D341Med (cell line): Measurements from ENCODE around the gene SPDL1.
A peak's percentile ranks its signal among the peaks of the same experiment; 100 is the strongest.
"Not testable (repeated sequence)": the region's sequence is repeated elsewhere in the genome, so short reads cannot be mapped to it uniquely, and the experiment has no call there.

Source experiments
- DNase-seq: peaks from one replicate; pipeline ENCODE4 v3.0.0; 2012; ENCODE audit warnings: low spot score

The SPDL1 gene

DNA sequence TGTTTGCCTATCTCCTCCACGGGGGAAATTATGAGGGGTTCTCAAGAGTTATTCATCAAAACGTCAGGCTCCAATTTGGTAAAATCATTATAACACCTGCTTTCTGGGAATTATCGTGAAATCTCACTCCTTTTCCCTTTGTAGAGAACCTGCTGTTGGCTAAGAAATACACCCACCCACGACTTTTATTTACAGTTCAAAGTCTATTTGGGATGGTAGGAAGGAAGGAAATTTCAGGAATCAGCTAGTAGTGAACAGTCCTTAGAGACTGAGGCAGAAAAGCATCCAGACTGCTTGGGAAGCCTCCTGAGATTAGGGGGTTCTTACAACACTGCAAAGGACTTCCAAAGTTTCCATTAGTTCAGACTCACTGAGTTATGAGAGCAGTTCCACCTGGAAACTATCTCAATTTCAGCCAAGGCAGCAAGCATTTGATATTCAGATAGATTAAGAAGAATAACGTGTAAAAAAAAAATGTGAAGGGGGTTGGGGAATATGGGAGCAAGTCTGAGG is 9.4 kb upstream of the SPDL1 start:
- DNase-seq: no peak

DNA sequence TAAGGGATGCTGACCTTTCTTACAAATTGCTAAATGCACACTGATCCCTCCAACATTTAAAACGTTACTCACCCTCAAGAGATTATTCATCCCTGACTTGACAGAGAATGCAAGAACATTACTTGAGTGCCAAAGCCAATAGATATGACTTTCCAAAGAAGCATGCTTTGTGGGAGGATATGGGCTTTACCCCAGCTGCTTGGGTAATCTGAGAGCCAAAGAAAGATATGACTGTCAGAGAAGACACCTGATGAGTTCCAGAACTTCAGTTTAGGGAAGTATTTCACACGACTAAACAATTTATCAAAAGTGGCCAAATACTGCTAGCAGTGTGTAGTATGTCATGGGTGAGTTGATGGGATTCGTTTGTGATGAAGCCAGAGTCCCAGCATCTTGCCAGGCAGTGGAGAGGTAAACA is 7.4 kb upstream of the SPDL1 start:
- DNase-seq: no peak

DNA sequence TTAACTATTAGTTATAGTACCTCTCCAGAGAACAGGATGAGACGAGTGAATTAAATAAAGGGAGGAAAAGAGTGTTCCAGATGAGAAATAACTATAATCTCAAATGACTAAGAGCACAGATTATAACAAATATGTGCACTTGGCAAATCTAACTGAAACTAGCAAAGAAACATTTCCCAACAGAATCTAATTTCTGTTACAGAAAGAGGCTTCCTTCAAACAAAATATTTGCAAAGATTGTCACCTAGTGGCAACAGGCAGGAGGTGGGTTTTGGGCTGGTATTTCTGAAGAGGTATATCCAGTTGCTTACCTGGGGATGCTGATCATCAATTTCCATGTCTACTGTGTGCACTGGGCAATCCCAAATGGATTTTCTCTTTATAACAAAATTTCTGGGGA is 5.6 kb upstream of the SPDL1 start:
- no peak for DNase-seq

DNA sequence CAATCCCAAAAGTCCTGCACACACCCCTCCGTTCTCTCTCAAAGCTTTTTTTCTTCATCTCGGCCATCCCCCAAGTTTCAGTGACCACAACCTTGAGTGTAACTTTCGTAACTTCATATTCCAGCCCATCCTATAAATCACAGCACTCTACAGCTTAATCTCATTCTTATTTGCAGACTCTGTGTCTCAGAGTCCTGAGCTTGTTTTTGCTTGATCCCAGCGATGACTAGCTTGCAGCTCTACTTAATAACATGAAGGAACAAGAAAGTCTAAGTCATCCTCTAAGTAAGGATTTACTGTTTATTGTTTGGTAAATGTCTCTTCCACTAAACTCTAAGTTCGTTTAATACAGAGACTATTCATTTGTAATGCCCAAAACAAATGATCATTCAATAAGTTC is 2.6 kb upstream of the SPDL1 start:
- DNase-seq: no peak

DNA sequence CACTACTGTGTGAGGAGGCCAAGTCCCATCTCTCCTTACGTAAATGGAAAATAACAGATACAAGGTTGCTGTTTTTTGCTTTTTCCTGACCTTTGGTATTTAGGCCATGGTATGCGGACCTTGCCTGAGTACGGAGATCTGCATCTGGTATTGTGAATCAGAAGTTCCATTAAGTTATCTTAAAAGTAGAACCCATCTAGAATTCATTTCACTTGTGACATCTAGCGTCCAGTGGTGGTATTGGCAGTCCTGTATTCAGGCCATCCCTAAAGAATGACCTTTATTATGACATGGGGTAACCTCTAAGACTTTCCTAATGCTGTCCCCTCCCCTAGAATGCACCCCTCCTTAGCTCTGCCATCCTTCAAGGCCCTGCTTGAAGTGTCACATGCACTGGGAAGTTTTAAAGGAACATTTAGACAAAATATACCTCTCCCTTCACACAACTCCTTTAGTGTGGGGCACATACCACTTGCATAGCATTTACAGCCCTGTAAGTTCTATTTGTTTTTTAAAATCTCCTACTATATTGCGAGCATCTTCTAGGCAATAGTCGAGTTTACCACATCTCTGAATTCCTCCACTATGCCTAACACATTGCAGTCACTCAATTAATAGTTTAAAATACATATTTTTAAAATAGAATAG is 1.9 kb upstream of the SPDL1 start:
- peak; percentile 43 for DNase-seq

DNA sequence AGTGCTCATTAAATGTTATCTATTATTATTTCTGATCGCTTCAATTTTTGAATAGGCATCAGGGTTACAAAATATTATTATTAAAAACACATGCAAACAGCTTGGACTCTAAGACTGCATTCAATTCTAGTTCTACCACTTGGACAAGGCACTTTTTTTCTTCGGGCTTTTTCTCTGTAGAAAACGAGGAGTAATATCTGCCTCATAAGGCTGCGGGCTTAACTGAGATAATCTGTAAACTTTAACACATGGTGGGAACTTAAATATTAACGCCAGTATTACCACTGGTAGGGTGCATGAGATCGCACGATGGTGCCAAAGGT is 511 bp upstream of the SPDL1 start:
- no peak for DNase-seq

DNA sequence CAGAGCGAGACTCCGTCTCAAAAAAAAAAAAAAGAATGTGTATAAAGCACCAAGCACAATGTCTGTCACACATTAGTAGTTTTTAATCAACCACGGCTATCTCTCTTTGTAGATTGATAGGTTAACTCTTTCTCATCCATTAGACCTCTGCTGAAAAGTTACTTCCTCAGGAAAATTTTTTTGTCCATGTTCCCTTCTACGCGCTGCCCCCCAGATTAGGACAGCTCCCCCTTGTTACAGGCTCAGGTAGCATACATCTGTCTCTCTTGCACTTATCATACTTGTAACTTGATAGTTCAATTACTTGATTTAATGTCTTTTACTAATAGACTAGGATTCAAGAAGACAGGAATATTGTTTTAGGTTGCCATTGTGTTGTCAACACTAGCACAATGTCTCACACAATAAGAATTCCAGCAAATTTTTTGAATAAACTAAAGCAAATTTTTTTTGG is 1.5 kb downstream of the SPDL1 start:
- no peak for DNase-seq

DNA sequence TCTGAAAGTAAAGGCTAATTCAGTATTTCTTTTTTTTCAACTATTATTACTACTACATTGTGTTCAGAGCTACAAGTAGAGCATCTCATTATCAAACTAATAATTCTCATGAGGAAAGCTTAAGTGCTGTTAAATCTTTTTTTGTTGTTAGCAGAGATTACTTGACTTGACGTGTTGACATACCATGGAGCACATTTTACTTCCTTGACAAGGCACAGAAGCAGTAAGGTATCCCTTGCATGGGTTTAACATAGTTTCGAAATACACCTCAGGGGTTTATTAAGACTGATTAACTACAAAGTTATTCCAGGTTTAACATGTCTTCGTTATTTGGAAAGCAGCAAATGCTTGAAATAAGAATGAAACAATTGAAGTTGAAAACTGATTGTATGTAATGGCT is 7.0 kb downstream of the SPDL1 start:
- no peak for DNase-seq

DNA sequence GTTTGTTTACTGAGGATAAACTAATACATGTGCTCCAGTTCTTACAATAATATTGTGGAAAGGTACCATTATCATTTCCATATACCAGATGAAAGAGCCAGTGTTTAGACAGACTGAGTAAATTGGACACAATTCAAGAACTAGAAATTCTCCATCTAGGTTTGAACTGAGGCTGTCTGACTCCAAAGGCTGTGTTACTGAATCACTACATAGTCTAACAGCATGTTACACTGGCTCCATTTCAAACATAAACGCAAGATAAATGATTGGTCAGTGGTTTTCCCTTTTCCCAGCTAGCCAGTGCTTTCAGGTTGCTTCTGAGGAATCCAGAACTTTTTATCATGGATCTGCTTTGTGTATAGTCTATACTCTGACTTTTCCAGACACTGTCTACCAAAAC is 8.1 kb downstream of the SPDL1 start:
- no peak for DNase-seq

DNA sequence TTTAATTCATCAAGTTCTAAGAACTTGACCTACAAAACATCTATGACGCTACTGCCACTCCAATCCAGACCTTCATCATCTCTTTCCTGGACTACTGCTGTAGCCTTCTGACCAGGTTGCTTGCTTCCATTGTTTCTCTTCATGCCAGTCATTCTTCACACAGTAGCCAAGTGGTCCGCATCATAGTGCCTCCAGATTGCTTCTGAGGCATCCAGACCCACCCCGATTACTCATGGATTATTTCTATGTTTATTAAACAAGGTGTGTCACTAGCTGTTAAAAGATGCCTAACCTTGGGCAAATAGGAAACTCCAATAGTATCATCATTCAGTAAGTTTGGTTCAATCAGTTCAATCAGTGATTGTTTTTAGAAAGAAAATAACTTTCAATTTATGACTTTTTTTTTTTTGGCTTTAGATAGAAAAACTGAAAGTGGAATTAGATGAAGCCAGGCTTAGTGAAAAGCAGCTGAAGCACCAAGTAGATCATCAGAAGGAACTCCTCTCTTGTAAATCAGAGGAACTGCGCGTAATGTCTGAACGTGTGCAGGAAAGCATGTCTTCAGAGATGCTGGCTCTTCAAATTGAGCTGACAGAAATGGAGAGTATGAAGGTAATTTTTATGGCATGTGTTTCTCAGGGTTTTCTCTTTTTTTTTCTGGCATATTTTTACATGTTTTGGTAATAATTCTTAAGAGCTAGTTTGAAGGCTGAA is 9.5 kb downstream of the SPDL1 start:
- no peak for DNase-seq

DNA sequence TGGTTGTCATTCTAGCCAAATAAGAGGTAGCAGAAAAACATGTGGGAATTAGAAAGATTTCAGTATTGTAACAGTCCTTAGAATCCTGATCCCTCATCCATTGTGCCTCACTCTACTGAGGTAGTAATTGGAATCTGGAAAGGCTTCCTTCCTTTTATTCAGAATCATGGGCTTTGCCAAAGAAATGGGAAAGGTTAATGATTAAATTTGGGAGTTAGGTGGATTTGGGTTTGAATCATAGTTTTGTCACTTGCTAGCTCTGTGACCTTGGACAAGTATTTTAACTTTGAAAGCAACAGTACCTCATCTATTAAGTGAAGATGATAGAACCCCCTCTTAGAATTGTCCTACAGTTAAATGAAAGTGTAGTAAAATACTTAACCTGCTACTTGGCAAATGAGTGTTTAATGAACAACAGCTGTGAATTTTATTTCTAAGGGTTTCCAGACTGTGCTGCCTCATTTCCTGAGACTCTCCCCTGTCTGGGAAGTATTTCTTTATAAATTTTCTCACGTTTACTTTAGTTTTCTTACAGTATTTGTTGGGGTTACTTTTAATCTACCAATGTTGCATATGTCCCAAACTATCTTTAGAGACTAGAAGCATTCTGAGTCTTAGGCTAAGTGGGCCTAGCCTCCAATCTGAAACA is 11.7 kb downstream of the SPDL1 start:
- no peak for DNase-seq

DNA sequence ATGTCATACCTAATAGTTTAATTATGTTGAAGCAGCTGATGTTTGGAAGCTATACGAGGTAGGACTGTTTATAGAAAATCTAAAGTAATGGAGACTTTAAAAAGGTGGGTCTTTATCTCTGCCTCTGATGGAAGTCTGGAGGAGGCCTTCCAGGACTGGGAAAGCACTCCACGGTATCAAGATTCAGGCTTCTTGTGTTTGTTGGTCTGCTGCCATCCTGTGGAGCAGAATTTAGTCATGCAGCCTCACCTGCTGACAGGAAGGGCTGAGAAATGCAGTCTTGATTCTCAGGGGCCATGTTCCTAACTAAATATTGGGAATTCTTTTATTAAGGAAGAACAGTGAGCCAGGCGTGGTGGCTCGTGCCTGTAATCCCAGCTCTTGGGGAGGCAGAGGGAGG is 15.9 kb downstream of the SPDL1 start:
- no peak for DNase-seq

DNA sequence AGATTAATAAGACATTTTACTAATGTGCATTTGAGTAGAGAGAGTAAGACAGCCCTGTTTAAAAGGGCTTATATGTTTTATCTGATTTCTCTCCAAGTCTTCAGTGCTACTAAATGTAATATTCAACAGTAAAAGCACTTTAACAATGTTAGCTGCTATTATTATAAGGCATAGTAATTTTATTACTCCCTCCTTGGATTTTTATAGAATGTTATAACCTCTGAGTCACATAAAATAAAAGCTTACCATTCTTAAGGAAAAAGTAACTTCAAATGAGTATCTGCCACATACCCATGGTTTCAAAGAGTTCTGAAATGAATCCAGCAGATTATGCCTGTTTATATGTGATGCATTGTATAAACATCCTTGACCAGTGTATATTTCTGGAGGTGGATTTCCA is 19.0 kb downstream of the SPDL1 start:
- no peak for DNase-seq

DNA sequence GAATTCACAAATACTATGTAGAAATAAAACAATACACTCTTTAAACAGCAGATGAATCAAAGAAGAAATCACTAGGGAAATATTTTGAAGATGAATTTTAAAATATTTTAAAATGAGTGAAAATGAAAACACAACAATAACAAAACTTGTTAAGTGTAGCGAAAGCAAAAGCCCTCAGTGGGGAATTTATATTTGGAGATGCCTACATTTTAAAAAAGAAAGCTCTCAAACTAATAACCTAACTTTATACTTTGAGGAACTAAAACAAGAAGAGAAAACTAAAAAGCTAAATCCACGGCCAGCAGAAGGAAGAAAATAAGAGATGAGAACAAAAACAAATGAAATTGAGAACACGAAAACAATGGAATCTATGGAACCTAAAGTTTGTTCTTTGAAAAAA is 22.7 kb downstream of the SPDL1 start:
- DNase-seq: no peak

DNA sequence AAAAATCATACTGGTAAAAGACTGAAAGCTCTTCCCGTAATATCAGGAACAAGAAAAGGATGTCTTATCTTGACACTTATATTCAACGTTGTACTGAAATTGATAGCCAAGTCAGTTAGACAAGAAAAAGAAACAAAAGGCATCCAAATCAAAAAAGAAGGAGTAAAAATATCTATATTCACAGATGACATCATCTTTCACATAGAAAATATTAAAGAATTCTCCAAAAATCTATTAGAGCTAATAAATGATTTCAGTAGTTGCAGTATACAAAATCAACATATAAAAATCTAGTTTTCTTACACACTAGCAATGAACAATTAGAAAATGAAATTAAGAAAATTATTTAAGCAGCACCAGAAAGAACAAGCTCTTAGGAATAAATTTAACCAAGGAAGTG is 24.3 kb downstream of the SPDL1 start:
- DNase-seq: no peak

DNA sequence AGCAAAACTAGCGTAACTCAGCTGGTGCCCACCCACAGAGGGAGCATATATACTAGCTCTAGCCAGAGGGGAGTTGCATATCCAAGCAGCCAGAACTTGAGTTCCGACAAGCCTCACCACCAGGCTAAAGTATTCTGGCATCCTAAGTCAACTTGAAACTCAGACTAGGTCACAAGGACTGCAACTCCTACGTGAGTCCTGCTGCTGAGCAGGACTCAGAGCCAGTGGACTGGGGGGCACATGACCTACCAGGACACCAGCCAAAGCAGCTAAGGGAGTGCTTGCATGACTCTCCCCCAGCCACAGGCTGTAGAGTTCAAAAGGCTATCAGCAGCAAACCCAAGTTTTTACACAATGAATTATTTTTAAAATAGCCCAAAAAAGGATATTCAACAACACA is 26.1 kb downstream of the SPDL1 start:
- no peak for DNase-seq

DNA sequence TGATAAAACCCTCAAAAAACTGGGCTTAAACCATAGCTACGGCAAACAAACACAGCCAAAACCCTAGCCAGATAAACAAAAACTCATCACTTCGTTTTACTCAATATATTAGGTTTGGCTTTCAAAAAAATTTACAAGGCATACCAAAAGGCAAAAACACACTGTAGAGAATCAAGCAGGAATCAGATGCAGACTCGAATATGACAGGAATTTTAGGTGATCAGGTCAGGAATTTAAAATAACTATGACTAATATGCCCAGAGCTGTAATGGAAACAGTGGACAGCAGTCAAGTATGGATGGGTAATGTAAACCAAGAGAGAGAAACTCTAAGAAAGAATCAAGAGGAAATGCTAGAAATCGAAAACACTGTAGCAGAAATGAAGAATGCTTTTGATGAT is 27.0 kb downstream of the SPDL1 start:
- no peak for DNase-seq

DNA sequence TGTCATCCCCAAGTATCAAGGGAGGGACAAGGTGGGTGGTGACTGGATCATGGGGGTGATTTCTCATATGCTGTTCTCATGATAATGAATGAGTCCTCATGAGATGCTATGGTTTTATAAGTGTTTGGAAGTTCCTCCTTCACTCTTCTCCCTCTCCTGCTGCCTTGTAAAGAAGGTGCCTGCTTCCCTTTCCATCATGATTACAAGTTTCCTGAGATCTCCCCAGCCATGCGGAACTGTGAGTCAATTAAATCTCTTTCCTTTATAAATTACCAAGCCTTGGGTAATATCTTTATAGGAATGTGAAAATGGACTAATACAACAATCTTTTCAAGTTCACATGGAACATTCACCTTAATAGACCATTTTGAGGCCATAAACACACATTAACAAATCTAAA is 32.0 kb downstream of the SPDL1 start:
- no peak for DNase-seq

DNA sequence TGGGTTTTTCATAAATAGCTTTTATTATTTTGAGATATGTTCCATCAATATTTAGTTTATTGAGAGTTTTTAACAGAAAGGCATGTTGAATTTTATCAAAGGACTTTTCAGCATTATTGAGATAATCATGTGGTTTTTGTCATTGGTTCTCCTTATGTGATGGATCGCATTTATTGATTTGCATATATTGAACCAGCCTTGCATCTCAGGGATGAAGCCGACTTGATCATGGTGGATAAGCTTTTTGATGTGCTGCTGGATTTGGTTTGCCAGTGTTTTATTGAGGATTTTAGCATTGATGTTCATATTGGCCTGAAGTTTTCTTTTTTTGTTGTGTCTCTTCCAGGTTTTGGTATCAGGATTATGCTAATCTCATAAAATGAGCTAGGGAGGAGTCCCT is 40.7 kb downstream of the SPDL1 start:
- DNase-seq: not testable (repeated sequence)

DNA sequence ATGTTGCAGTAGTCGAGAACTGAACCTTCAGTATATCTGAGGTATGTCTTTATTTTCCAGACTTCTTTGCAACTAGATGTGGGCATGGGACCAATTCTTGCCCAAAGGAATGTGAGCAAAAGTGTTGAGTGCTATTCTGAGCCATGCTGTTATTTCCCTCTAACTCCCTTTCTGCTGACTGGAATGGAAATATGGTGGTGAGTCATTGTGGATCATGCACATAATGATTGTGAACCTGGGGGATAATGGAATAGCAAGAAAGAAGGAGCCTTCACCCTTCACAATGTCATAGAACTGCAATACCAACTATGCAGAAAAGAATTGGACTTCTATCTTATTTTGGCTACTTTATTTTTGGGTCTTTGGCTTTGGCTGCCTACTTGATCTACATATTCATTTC is 43.2 kb downstream of the SPDL1 start:
- DNase-seq: no peak

DNA sequence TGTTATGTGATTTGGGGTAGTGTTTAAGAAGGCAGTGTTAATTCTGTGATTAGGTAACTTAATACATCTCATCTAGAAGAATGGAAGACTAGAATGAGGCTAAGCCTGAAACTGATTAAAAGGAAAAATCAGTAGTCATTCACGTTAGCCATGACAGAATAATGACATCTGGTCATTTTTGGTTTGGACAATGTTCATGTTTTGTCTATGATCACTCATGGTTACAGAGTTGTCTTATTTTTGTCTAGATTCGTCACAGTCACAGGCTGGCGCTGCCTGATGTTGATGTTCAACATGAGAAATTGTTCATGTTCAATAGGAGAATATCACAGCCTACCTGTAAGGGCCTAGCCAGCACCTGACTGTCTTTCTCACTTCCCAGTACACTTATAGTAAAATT is 44.0 kb downstream of the SPDL1 start:
- no peak for DNase-seq

DNA sequence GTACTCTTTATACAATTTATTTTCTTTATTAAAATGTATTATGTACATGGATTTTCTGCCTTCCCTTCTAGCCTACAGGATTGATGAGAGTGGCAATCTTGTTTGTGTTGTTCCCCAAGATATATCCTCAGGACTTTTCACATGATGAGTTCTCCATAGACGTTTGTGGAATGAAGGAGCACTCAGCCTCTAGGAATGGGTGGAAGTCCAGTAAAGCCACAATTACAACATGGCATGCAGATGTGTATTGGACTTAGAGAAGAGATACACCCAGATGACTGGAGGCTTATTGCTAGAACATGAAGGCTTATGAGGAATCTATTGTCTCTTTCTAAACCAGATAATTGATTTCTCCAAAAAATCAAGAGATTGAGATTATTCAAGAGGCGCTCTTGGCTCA is 45.3 kb downstream of the SPDL1 start:
- DNase-seq: no peak

DNA sequence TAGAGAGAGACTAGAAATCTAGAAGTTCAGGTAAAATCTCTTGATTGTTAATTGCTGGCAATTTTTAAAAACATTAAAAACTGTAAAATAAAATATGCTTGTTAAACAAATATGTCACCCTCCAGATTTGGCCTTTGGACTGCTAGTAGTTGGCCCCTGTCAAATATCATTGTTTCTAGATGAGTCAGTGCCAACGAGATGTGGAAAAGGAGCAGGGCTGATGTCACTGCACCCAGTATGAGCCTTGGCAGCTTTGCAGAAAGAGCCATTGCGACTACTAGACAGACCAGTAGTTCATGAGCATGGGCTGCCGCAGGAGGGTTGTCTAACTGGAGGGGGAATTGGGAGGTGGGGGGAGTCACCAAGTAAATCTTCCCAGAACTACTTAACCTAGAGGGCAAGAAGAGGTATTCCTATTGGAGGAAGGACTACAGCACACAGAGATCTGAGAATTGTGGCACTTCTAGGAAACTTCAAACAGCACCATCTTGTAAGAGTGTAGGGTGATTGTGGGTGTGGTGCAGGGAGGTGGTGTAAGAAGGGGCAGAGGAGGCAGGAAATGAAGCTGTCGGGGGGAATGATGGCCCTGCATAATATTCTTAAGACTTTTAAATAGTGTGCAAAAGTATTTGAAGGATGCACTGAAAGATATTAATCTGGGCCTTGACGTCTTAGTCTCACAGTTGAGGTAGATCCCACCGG is 46.4 kb downstream of the SPDL1 start:
- no peak for DNase-seq
